HG03025 (cell line): ENCODE results near the gene BEAN1.
A peak's percentile ranks its signal among the peaks of the same experiment; 100 is the strongest.
"Not testable (repeated sequence)": the region's sequence is repeated elsewhere in the genome, so short reads cannot be mapped to it uniquely, and the experiment has no call there.

Experiments
- ATAC-seq: cut with Tn5 transposase; IDR thresholded peaks from one replicate; pipeline ENCODE4 v1.9.1; 2021; ENCODE audit warnings: mild to moderate bottlenecking, moderate library complexity; ENCODE audit not compliant: unreplicated experiment, low FRiP score

Gene BEAN1

DNA sequence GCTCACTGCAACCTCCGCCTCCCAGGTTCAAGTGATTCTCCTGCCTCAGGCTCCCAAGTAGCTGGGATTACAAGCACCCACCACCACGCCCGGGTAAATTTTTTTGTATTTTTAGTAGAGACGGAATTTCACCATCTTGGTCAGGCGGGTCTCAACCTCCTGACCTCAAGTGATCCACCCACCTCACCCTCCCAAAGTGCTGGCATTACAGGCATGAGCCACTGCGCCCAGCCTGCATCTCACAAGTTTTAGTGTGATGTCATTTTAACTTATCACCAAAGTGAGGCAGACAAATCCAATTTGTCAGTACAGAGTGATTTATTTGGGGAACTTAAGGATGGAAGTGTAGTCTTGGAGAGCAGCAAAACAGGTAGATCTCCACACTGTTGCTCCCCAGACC lies 39.5 kb downstream of the BEAN1 start:
- ATAC-seq, result not testable (repeated sequence)

DNA sequence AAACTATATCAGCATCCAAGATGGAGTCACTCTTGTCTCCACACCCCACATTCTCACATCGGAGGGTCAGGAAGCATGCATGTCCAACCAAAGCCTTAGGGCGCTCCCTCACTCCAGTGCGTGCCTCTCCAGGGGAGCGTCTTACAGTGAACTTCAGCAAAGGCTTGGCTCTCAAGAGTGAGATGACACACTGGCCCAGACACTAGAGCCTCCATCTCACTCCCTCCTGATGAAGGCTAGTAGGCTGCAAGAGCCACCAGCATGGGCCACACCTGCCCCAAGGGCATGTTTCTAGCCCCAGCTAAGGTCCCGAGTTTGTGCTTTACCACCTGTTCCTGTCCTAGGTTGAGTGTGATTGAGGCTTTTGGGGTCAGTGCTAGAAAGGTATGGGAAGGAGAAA lies 40.5 kb downstream of the BEAN1 start:
- ATAC-seq, result no peak

DNA sequence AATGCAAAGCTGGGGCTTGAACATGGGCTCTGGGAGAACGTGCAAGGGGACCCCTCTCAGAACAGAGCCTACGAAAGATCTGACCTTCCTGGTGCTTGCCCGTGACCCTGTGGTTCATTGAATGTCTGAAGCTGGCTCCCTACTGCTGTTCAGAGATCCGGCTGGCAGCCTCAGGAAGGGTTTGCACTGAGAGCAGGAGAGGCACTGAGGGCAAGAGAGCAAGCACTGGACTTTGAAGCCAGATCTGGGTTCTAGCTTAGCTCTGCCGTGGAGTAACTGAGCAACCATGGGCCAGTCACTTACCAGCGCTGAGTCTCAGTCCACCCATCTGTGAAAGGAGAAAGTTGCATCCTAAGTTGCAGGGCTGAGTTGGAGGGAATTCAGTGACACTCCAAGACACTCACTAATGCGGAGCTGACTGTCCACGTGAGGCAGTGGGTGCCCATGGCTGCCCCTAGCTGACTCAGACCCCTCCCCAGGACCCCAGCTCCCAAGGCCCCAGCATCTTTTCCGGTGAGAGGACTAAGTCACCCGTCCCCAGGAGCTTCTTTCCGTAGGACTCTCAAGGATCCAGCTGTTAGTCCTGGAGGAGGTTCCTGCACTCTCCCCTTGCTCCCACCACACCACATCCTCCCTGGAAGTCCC lies 41.3 kb downstream of the BEAN1 start:
- no peak for ATAC-seq

DNA sequence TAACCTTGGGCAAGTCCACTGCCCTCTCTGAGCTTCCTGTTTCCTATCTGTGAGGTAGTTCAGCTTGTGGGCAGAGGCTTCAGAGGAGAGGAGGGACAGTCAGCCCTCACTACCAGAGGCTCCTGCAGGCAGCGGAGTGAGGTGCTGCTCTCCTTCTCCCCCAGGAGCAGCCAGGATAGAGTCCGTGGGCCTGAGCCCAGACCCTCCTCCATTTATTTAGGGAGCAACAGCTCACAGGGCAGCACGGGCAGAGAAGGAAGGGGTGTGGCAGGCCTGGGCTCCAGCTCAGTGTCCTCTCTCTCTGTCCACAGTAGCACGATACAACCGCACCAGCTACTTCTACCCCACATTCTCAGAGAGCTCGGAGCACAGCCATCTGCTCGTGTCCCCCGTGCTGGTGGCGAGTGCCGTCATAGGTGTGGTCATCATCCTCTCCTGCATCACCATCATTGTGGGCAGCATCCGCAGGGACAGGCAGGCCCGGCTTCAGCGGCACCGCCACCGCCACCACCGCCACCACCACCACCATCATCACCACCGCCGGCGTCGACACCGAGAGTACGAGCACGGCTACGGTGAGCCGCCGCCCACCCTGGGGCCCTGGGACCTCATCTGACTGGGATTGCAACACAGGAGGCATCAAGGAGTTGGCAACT lies 42.3 kb downstream of the BEAN1 start:
- no peak for ATAC-seq

DNA sequence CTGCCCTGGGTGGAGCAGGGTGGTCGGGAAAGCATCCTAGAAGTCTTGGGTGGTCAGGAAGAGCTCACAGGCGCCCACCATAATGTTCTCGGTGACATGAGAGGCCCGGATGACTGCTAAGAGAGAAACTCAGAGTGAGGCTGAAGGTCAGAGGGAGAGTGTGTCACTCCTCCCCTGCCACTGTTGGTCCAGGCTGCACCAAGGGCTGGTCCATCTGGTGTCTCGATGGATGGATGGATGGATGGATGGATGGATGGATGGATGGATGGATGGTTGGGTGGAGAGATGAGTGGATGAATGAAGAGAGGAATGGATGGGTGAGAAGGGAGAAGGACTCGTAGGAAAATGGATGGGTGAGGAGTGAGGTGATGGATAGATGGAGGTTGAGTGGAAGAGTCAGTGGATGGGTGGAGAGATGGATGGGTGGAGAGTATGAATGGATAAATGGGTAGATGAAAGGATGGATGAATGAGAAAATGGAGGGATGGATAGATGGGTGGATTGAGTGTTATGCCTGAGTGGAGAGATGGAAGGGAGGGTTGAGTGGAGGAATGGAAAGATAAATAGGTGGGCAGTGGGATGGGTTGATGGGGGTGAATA lies 43.0 kb downstream of the BEAN1 start:
- ATAC-seq, result no peak

DNA sequence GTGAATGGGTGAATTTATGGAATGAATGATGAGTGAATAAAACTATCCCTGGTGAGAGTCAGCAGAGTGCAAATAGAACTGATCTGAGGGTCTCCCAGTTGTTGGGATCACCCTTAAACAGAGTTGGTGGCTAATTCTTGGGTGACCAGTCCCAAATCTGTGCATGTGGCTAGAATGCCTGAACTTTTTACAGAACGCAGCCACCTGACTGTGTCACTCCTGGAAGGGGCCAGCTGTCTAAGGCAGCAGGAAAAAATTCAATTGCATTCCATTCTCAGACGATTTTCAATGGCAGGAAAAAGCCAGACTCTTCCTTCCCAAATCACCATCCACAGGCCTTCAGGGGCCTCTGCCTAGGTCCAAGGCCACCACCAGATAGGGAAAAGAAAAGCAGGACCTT lies 43.5 kb downstream of the BEAN1 start:
- ATAC-seq, result no peak

DNA sequence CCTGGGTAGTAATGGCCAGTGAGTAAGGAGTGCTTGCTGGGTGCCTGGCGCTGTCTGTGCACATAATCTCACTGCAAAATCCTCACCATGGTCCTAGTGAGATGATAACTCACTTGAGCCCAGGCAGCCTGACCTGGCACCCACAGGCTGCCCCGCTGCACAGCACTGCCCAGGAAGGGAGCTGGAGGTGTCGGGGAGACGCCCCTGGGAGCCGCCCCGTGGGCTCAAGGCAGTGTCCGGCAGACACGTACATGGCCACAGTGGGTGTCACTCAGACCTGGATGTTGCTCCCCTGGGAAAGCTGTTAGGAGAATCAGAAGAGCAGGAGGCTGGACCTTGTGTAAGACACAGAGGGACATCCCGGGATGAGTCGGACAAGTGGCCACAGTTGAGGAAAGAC lies 44.2 kb downstream of the BEAN1 start:
- no peak for ATAC-seq

DNA sequence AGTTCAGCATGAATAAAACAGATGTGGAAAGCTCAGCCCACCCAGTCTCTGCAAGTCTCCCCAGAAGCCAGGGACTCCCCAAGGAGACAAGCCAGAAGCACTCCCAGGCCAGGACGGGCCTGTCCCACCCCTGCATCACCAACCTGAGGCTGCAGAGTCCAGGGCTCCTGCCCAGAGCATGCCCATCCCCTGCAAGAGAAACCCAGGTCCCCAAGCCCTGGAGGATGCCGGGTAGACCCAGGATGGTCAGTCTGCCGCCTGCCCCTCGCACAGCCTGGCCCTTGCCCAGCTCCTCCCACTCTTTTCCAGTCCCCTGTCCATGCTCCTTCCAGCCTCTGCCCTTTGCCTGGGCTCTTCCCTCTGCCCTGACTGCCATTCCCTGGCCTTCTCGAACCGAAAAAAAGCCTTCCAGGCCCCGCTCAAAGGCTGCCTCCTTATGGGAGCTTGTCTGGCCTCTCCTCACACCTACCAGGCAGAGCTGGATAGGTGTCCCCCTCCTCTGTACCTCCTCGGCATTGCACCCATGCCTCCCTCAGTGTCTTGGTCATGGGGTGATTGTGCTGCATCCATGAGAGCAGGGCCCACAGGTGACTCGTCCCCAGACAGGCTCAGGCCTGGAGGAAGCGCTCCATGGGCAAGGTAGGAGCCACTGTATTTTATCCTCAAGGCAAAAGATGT lies 44.8 kb downstream of the BEAN1 start:
- ATAC-seq, result no peak

DNA sequence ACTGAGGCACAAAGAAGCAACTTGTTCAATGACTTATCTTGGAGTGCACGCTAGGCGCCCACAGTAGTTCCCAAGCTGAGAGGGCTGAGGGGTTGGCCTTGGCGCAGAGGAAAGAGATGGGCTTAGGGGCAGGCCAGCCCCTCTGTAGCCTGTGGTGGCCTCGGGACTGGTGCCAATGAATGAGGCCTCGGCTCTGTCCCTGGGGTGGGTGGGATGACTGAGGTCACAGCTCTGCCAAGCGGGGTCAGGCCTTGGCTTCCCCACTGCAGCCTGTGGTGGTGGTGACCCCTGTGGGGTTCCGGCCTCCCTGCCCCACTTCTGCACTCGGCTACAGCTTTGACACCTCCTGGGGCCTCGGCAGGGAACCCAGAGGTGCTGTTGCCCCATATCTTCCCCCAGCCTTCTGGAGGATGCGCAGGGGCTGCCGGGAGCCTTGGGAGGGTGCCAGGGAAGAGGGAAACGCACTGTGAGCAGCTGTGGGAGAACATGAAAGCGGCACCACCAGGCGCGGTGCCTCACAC lies 46.0 kb downstream of the BEAN1 start:
- no peak for ATAC-seq

DNA sequence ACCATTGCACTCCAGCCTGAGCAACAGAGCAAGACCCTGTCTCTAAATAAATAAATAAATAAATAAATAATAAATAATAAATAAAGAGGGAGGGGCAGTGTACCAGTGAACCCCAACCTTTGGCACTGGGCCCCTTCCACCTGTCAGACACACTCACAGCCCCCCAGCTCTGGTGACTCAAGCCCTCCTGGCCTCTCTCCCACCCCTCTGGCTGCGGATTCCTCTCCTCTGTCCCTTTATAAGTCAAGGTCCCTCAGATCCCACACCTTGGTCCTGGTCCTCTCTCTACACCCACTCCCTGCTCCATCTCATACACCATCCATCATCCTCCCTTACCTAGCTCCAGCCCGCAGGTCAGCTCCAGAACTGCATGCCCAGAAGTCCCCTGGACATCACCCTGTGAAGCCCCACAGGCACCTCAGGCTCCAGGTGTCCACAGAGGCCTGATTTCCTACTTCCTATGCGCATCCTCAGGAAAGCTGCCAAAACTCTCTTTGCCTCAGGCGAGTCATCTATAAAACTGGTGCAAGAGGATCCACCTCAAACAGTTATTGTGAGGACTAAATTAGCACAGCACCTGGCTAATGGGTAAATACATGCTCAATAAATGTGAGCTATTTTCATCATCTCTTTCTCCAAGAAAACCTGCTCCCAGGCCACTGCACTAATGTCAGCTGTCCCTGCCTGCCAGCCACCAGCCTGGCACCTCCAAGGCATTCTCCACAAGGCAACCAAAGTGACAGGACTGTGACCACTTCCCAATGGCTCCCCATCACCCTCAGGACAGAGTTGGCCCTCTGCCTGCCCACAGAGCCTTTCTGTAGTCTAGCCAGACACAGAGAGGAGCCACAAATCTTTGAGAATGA lies 46.8 kb downstream of the BEAN1 start:
- ATAC-seq, result no peak

DNA sequence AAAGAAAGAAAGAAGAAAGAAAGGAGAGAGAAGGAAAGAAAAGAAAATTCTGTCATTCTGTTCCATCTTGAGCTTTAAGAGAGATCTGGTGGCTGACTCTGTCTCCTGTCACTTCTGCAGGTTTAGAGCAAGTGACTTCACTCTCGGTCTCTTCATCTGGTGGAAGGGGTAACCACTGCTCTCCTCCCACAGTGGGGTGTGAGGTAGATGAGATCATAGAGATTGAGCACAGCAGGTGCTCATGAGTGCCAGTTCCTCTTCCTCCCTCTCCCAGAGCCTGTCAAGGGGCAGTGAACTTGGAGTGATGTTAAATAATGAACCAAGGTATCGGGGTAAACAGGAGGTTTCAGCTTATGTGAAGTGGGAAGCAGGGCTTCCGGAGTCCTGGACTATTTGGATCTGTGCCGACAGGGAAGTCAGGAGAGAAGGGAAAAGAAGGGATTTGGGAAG lies 47.7 kb downstream of the BEAN1 start:
- peak; percentile 86 for ATAC-seq

DNA sequence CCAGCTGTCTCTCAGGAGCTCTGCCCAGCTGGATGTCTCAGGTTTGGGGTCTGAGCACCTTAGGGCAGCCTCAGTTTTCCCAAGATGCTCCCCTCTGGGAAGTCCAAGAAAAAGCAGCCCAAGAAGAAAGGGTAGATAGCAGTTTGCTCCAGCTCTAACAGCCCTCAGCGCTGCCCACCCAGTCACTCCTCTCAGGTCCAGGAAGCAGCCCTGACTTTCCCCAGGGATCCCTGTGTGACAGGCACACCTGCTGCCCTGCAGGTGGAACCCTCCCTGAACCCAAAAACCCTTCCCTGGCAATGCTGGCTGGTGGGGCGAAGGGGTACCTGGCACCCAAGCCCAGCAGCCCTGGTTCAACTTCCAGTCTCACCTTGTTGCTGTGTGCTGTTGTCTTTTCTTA lies 48.1 kb downstream of the BEAN1 start:
- ATAC-seq, result no peak

DNA sequence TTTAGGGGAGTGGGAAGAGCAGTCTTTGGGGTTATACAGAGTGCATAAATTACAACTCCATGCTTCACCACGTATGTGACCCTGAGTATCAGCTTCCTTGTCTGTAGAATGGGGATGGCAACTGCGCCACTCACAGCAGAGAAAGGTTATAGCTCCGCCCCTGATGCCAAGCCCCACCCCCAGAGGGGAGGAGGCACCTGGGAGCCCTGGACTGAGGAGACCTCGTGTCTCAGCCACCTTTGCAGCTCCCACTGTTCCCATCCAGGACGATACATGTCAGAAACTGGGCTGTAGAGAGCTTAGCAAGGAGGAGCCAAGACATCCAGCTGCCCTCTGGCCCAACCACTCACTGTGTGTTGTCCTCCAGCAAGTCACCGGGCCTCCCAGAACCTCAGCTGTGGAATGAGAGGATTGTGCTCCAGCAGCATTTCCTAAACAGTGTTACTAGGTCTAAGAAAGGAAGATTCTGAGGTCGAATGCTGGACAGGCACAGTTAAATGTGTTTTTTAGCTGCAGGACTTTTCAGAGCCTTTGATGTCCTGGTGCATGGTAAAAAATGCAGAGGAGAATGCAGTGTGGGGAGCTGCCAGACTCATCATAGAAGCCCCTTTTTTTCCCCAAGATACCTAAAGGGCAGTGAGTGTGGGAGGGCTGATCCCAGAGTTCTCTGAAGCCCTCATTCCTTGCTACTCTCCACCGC lies 49.4 kb downstream of the BEAN1 start:
- no peak for ATAC-seq

DNA sequence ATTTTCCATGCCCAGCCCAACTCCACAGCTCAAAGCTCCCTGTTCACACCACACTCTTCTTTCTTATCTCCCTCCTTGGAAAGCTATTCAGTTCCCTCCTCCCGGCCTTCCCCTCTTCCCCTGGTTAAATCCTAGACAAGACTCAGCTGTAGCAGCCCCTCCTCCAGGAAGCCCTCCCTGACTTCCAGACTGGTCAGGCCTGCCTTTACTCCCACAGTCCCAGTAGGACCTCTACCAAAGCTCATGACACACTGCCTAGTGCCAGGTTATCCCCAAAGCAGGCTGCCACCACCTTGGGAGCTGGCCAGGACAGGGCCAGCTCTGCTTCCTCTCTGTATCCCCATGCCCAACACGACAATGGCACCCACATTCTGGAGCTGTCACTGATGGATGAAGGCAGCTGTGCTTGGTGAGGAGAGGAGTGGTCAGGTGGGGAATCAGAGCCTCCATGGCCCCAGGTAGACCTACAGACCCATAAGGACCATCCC lies 50.0 kb downstream of the BEAN1 start:
- ATAC-seq, result no peak

DNA sequence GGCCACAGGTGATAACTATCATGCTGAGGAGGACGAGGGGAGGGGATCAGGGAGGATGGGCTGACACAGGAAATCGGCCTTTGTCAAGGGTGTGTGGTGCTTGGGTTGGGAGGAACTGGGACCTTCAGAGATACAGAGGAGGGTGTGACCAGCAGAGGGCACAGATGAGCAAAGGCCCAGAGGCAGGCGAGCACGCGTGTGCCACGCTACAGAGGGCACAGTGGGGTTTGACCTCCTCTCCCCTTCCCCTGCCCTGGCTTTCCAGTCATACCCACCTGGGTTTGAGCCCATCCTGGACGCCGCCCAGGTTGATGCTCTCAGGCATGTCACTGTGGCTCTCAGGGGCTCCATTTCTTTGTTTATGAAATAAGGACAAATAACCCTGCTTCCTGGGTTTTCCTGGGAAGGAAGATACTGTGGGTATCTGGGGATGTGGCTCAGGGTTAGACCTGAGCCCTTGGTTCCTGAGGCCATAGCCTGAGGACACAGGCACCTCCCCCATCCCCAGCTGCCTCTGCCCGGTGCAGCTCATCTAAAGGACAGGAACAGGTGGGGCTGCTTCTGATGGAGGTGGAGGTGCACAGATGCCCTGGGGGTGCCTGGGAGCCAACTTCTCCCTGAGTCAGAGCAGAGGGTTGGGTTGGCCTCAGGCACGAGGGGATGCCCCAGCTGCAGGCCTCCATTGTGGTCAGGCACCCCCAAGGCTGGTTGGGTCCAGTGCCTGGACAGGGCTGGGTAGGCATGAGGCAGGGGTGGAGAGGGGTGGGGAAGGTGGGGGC lies 51.8 kb downstream of the BEAN1 start:
- ATAC-seq, result no peak

DNA sequence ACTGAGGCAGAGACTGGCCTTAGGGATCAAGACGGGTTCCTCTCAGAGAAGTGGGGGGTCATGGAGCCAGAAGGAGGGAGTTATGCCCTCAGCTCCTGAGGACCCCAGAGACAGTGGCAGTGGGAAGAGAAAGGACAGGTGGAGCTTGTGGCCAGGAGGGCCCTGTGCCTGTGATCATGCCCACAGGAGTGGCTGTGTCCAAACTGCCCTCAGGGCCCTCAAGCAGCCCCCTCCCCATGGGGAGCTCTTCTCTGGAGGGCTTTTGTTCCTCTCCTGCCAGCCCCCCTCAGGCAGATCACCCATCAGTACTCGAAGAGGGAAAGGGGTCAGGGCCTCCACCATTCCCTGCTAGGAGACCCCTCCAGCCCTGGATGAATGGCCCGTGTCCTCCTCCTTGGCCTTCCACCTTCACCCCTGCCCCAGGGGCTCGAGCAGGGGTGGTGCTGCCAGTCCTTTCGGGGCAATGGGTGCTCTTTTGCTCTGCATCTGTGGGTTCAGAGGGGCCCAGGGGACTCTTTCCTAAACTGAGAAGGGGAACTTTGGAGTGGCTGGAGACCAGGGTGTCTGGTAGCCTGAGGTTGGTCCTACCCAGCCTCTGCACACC lies 52.7 kb downstream of the BEAN1 start:
- no peak for ATAC-seq

DNA sequence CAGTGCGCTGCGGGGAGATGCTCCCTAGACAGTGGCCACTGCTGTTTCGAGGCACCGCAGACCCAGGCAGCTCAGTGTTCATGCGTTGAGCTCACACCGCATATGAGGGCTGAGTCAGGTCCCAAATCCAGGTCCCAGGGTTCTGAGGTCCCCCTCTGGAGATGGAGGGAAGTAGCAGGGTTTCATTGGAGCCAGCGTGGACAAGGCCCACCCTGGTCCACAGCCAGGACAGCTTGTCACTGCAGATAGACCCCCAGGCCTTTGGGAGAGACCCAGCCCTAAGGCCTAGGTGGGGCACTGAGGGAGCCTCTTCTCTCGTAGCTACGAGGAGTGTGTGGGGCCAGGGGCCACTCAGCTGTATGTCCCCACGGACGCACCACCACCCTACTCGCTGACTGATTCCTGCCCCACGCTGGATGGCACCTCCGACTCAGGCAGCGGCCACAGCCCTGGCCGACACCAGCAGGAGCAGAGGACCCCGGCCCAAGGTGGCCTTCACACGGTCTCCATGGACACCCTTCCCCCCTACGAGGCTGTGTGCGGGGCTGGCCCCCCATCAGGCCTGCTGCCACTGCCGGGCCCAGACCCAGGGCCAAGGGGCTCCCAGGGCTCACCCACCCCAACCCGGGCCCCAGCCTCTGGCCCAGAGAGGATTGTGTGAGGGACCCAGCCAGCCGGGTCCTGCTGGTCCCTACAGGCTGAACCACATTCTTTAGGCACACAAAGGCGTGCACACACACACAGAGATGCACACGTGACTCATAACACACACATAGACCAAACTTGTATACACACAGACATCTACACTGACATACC lies 53.4 kb downstream of the BEAN1 start:
- no peak for ATAC-seq
